Trophoblast cell (in vitro differentiated cells and primary cell): ENCODE results near the gene DPP6.

ENCODE experiments used
- DNase-seq, 2 donors: peaks; one replicate each; pipeline ENCODE4 v3.0.0-alpha.2; 2016
- H2AFZ ChIP-seq: 2 replicates; pipeline ENCODE4 v1.6.1; 2013; ENCODE audit warnings: low read length, moderate library complexity, mild to moderate bottlenecking; ENCODE audit not compliant: insufficient read depth, poor library complexity
- H2AK5ac ChIP-seq: 2 replicates; pipeline ENCODE4 v1.6.1; 2013; ENCODE audit warnings: mild to moderate bottlenecking, low read length
- H2BK120ac ChIP-seq: 2 replicates; pipeline ENCODE4 v1.6.1; 2013; ENCODE audit warnings: low read length, mild to moderate bottlenecking, moderate library complexity; ENCODE audit not compliant: insufficient read depth, poor library complexity
- H2BK12ac ChIP-seq: 2 replicates; pipeline ENCODE4 v1.6.1; 2013; ENCODE audit warnings: mild to moderate bottlenecking, low read length, moderate library complexity
- H2BK5ac ChIP-seq: 2 replicates; pipeline ENCODE4 v1.6.1; 2013; ENCODE audit warnings: low read length, low read depth, moderate library complexity, mild to moderate bottlenecking; ENCODE audit not compliant: poor library complexity
- H3K14ac ChIP-seq: 2 replicates; pipeline ENCODE4 v1.6.1; 2013; ENCODE audit warnings: mild to moderate bottlenecking, low read length
- H3K18ac ChIP-seq: 2 replicates; pipeline ENCODE4 v1.6.1; 2013; ENCODE audit warnings: mild to moderate bottlenecking, low read length
- H3K23ac ChIP-seq: 2 replicates; pipeline ENCODE4 v1.6.1; 2013; ENCODE audit warnings: low read length
- H3K27ac ChIP-seq: 2 replicates; pipeline ENCODE4 v1.5.1; 2013; ENCODE audit warnings: low read depth, mild to moderate bottlenecking, inconsistent platforms, low read length, moderate library complexity
- H3K27me3 ChIP-seq: 2 replicates; pipeline ENCODE4 v1.6.1; 2013; ENCODE audit warnings: inconsistent platforms, mild to moderate bottlenecking, low read length, moderate library complexity; ENCODE audit not compliant: insufficient read depth
- H3K36me3 ChIP-seq, 2 experiments: 1 replicate in 1 of 2; 2 replicates in 1 of 2; pipeline ENCODE4 v1.6.1; 2013; ENCODE audit warnings: low read length in 2 of 2, mild to moderate bottlenecking in 2 of 2, moderate library complexity in 1 of 2; ENCODE audit not compliant: insufficient read depth in 2 of 2, control insufficient read depth in 1 of 2
- H3K4ac ChIP-seq: 2 replicates; pipeline ENCODE4 v1.6.1; 2013; ENCODE audit warnings: low read depth, mild to moderate bottlenecking, low read length, moderate library complexity
- H3K4me1 ChIP-seq, 2 experiments: 1 replicate in 1 of 2; 2 replicates in 1 of 2; pipeline ENCODE4 v1.6.1; 2013; ENCODE audit warnings: low read length in 2 of 2, mild to moderate bottlenecking in 2 of 2, moderate library complexity in 1 of 2; ENCODE audit not compliant: insufficient read depth in 2 of 2, control insufficient read depth in 1 of 2
- H3K4me2 ChIP-seq: 2 replicates; pipeline ENCODE4 v1.6.1; 2013; ENCODE audit warnings: inconsistent platforms, mild to moderate bottlenecking, low read length, moderate library complexity
- H3K4me3 ChIP-seq: 2 replicates; pipeline ENCODE4 v1.5.1; 2013; ENCODE audit warnings: mild to moderate bottlenecking, low read depth, low read length, inconsistent platforms
- H3K79me1 ChIP-seq: one replicate; pipeline ENCODE4 v1.6.1; 2013; ENCODE audit warnings: low read length
- H3K79me2 ChIP-seq: 2 replicates; pipeline ENCODE4 v1.6.1; 2013; ENCODE audit warnings: low read length, mild to moderate bottlenecking; ENCODE audit not compliant: control insufficient read depth, insufficient read depth, poor library complexity
- H3K9ac ChIP-seq: 2 replicates; pipeline ENCODE4 v1.6.1; 2013; ENCODE audit warnings: mild to moderate bottlenecking, low read length
- H3K9me3 ChIP-seq: 2 replicates; pipeline ENCODE4 v1.6.1; 2013; ENCODE audit warnings: low read depth, mild to moderate bottlenecking, control low read depth, inconsistent platforms, low read length; ENCODE audit not compliant: insufficient read depth
- H4K12ac ChIP-seq: 2 replicates; pipeline ENCODE4 v1.6.1; 2013; ENCODE audit warnings: low read depth, mild to moderate bottlenecking, low read length, moderate library complexity
- H4K8ac ChIP-seq: 2 replicates; pipeline ENCODE4 v1.6.1; 2013; ENCODE audit warnings: low read depth, mild to moderate bottlenecking, low read length, moderate library complexity
- H4K91ac ChIP-seq: one replicate; pipeline ENCODE4 v1.6.1; 2013; ENCODE audit warnings: low read depth, mild to moderate bottlenecking, low read length, moderate library complexity
- WGBS: extraction: QIAGEN DNeasy Blood & Tissue Kit; methylation state at CpG from one replicate; pipeline ENCODE4 v1.1.7; 2013; ENCODE audit warnings: missing lambda C conversion rate; ENCODE audit not compliant: insufficient read length, insufficient coverage; ENCODE audit errors: extremely low coverage; 5-methylcytosine and 5-hydroxymethylcytosine counted together

DPP6 gene

GRCh38 chr7:154304740-154305700, 252.8 kb downstream of the DPP6 start:
- Histone ChIP-seq H2BK120ac (no peak overlapping the region), H3K79me2 (no peaks in the 10 kb centered on the region), H3K27ac (no peak overlapping the region), H3K36me3 (no peaks in the 10 kb centered on the region), H3K4ac (no peak overlapping the region), H2AFZ (no peak overlapping the region), H4K8ac (no peak overlapping the region), H2BK12ac (no peak overlapping the region), H2AK5ac (no peak overlapping the region), H4K91ac (no peak overlapping the region), H3K23ac (no peak overlapping the region), H4K12ac (no peak overlapping the region), H3K27me3 (peaks cover 14% of the 10 kb centered on the region), H3K79me1 (no peaks in the 10 kb centered on the region), H3K4me1 (peaks cover 0 to 1% of the 10 kb centered on the region in 2 experiments), H3K18ac (no peak overlapping the region), H3K4me3 (peak overlapping the region; percentile 54), H2BK5ac (no peak overlapping the region), H3K14ac (no peak overlapping the region), H3K9me3 (no peaks in the 10 kb centered on the region), H3K4me2 (peak overlapping the region; percentile 60), H3K9ac (no peak overlapping the region)
- WGBS, result no CpG with 5 or more reads among the region's 57 CpGs
- no peak for DNase-seq

GRCh38 chr7:154306036-154306435, 253.8 kb downstream of the DPP6 start:
- no peak overlapping the region for H3K9ac ChIP-seq
- H3K14ac ChIP-seq, result no peak overlapping the region
- no peaks in the 10 kb centered on the region for H3K36me3 ChIP-seq
- H4K8ac ChIP-seq, result no peak overlapping the region
- H4K12ac ChIP-seq, result no peak overlapping the region
- H2AFZ ChIP-seq, result no peak overlapping the region
- no peaks in the 10 kb centered on the region for H3K79me1 ChIP-seq
- H3K18ac ChIP-seq, result no peak overlapping the region
- no peak overlapping the region for H4K91ac ChIP-seq
- no peaks in the 10 kb centered on the region for H3K79me2 ChIP-seq
- no peak overlapping the region for H2BK12ac ChIP-seq
- H3K27ac ChIP-seq, result no peak overlapping the region
- no peak for DNase-seq
- H2AK5ac ChIP-seq, result no peak overlapping the region
- no peaks in the 10 kb centered on the region for H3K9me3 ChIP-seq
- no peak overlapping the region for H2BK5ac ChIP-seq
- H3K23ac ChIP-seq, result no peak overlapping the region
- peaks cover 0 to 1% of the 10 kb centered on the region in 2 experiments for H3K4me1 ChIP-seq
- peaks cover 14% of the 10 kb centered on the region for H3K27me3 ChIP-seq
- no peak overlapping the region for H3K4me3 ChIP-seq
- no peak overlapping the region for H3K4ac ChIP-seq
- no peak overlapping the region for H3K4me2 ChIP-seq
- WGBS, result no CpG with 5 or more reads among the region's 18 CpGs
- H2BK120ac ChIP-seq, result no peak overlapping the region

GRCh38 chr7:154308928-154309327, 256.7 kb downstream of the DPP6 start:
- Histone ChIP-seq H3K79me2 (no peaks in the 10 kb centered on the region), H3K4me3 (no peak overlapping the region), H3K9me3 (no peaks in the 10 kb centered on the region), H3K23ac (no peak overlapping the region), H4K8ac (no peak overlapping the region), H3K14ac (no peak overlapping the region), H3K27me3 (peaks cover 14% of the 10 kb centered on the region), H4K91ac (no peak overlapping the region), H2AK5ac (no peak overlapping the region), H3K18ac (no peak overlapping the region), H3K27ac (no peak overlapping the region), H3K4me1 (no peaks in the 10 kb centered on the region), H3K4ac (no peak overlapping the region), H4K12ac (no peak overlapping the region), H3K36me3 (no peaks in the 10 kb centered on the region), H2BK5ac (no peak overlapping the region), H2BK12ac (no peak overlapping the region), H3K4me2 (no peak overlapping the region), H3K79me1 (no peaks in the 10 kb centered on the region), H3K9ac (no peak overlapping the region), H2BK120ac (no peak overlapping the region), H2AFZ (no peak overlapping the region)
- DNase-seq, result no peak
- WGBS, result no CpG with 5 or more reads among the region's 5 CpGs

- H2AK5ac ChIP-seq, result no peak overlapping the region
- H2BK12ac ChIP-seq, result no peak overlapping the region
- H3K18ac ChIP-seq, result no peak overlapping the region
- H3K27me3 ChIP-seq, result peaks cover 10% of the 10 kb centered on the region
- no peaks in the 10 kb centered on the region for H3K36me3 ChIP-seq
- no peak overlapping the region for H3K9ac ChIP-seq
- no peak overlapping the region for H2BK5ac ChIP-seq
- H3K79me1 ChIP-seq, result no peaks in the 10 kb centered on the region
- no peaks in the 10 kb centered on the region for H3K9me3 ChIP-seq
- H4K91ac ChIP-seq, result no peak overlapping the region
- no peak overlapping the region for H3K27ac ChIP-seq
- H3K4me3 ChIP-seq, result no peak overlapping the region
- no peak overlapping the region for H3K23ac ChIP-seq
- no peak overlapping the region for H3K4ac ChIP-seq
- no peaks in the 10 kb centered on the region for H3K79me2 ChIP-seq
- H3K4me1 ChIP-seq, result no peaks in the 10 kb centered on the region
- H3K14ac ChIP-seq, result no peak overlapping the region
- no peak overlapping the region for H3K4me2 ChIP-seq
- H2BK120ac ChIP-seq, result no peak overlapping the region
- DNase-seq, result no peak
- no peak overlapping the region for H4K12ac ChIP-seq
- WGBS, result no CpG with 5 or more reads among the region's 4 CpGs
- H2AFZ ChIP-seq, result no peak overlapping the region
- H4K8ac ChIP-seq, result no peak overlapping the region
Observed at GRCh38 chr7:154310114-154310513, 257.9 kb downstream of the DPP6 start.
